Esophagus squamous epithelium (tissue), 4 donors: ENCODE data around the gene PAEP. TPM values are rescaled to one million over a fixed set of nuclear protein-coding genes. Genes with fewer than 3 reads are reported as not detected.

ENCODE experiments used
- total RNA-seq, 4 donors: library from RNA; depleted of rRNA; stranded (reverse); fragments of >200 nt; gene quantifications; one replicate each; pipeline ENCODE4 v1.1.0, GENCODE V29; 2016

Gene PAEP
- total RNA-seq, 4 donors from 2014 or later = not detected

Other genes with a start within 250 kb of the PAEP start
- gene PPP1R26, start 82.0 kb upstream of the PAEP start, total RNA-seq = 10 to 100 TPM in 1 of 4 donors, 1 to 10 TPM in 3; 5.4 to 10.9 (median 8.3) TPM
- gene MRPS2, start 61.1 kb upstream of the PAEP start, total RNA-seq = 10 to 100 TPM; 18.2 to 39.5 (median 31.8) TPM
- not detected for gene LCN1, start 40.3 kb upstream of the PAEP start, total RNA-seq
- not detected for gene OBP2A, start 15.6 kb upstream of the PAEP start, total RNA-seq
- not detected for gene GLT6D1, start 77.8 kb downstream of the PAEP start, total RNA-seq
- gene LCN9, start 101.6 kb downstream of the PAEP start, total RNA-seq = not detected
- not detected for gene SOHLH1, start 137.7 kb downstream of the PAEP start, total RNA-seq
- under 1 TPM in 1 of 4 donors, not detected in 3; 0.09 TPM for gene KCNT1, start 140.4 kb downstream of the PAEP start, total RNA-seq